ENCODE data around the gene ZNF737. TPM values are rescaled to one million over a fixed set of nuclear protein-coding genes. Genes with fewer than 3 reads are reported as not detected.

The ZNF737 gene
- 0.08 to 0.16 TPM in 2 of 5 replicates, not detected in the others for total RNA-seq (2022; extraction: Qiagen RNA extraction; ENCODE audit: low read depth)

GRCh38 chr19:20565321-20566018 is at the start of gene ZNF737:
TSS of gene ZNF737 (minus strand) at chr19:20565781. CDS start at chr19:20565640, 141 bp downstream.

Other genes starting within 250 kb of the ZNF737 start
- gene ZNF626, start 95.8 kb upstream of the ZNF737 start, total RNA-seq (2022; extraction: Qiagen RNA extraction; ENCODE audit: low read depth) = not detected in 5 replicates
- gene ZNF66, start 210.5 kb upstream of the ZNF737 start, total RNA-seq (2022; extraction: Qiagen RNA extraction; ENCODE audit: low read depth) = not detected in 5 replicates

Data from A549 treated with GW870086 at 1 μM for 4 hours (cell line).